ENCODE results near the gene KIF23. TPM values are rescaled to one million over a fixed set of nuclear protein-coding genes. Genes with fewer than 3 reads are reported as not detected.

KIF23 gene
- polyA plus RNA-seq, 1 of the 3 experiments (the other 2 are of a cell fraction), result 25.8 TPM

DNA sequence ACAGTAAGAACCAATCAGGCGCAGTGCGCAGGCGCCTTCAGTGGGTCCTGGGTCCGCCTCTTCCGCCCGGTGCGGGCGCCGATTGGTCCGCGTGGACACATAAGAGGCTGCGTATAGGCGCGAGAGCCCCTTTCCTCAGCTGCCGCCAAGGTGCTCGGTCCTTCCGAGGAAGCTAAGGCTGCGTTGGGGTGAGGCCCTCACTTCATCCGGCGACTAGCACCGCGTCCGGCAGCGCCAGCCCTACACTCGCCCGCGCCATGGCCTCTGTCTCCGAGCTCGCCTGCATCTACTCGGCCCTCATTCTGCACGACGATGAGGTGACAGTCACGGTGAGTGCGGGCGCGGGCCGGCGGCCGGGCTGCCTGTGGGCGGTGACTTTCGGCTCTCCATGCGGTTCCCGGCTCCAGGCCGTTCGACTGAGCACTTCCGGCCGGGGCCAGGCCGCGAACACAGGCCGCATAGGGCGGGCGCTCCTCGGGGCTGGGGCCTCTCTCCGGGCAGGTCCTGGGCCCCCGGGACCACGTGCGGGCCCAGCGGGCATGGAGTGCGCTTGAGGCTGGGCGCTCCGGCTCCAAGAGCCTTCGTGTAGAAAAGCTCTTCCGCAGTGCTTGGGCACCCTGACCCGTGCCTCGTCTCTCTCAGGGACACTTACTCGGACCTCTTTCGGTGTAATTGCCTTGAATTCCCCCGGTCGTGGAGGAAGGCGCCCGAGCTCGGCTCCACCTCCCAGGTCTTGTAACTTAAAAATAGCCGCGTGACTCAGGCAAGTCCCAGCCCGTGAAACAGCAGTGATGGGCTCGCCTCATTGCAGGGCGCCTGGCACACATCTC lies 38.8 kb downstream of the KIF23 start, which contains the start of gene RPLP1 (continued):
- no peak for TF ChIP-seq RXRA (IDR thresholded peaks at IDR 0.05; ENCODE audit: borderline replicate concordance, low read depth)
- no peak for TF ChIP-seq NFIC (IDR thresholded peaks at IDR 0.05; ENCODE audit: borderline replicate concordance)
- TF ChIP-seq FOSL2 (IDR thresholded peaks at IDR 0.05; ENCODE audit: borderline replicate concordance, low read depth), result no peak
- no peak for TF ChIP-seq JUND (IDR thresholded peaks at IDR 0.05)
- TF ChIP-seq GABPA (IDR thresholded peaks at IDR 0.05; ENCODE audit: low read depth), result peak; percentile 74
- TF ChIP-seq, protein P1, sequence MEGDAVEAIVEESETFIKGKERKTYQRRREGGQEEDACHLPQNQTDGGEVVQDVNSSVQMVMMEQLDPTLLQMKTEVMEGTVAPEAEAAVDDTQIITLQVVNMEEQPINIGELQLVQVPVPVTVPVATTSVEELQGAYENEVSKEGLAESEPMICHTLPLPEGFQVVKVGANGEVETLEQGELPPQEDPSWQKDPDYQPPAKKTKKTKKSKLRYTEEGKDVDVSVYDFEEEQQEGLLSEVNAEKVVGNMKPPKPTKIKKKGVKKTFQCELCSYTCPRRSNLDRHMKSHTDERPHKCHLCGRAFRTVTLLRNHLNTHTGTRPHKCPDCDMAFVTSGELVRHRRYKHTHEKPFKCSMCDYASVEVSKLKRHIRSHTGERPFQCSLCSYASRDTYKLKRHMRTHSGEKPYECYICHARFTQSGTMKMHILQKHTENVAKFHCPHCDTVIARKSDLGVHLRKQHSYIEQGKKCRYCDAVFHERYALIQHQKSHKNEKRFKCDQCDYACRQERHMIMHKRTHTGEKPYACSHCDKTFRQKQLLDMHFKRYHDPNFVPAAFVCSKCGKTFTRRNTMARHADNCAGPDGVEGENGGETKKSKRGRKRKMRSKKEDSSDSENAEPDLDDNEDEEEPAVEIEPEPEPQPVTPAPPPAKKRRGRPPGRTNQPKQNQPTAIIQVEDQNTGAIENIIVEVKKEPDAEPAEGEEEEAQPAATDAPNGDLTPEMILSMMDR (IDR thresholded peaks at IDR 0.05), result no peak
- TF ChIP-seq TEAD4 (IDR thresholded peaks at IDR 0.05; ENCODE audit: borderline replicate concordance, insufficient read depth), result no peak
- no peak for TF ChIP-seq RCOR1 (IDR thresholded peaks at IDR 0.05; ENCODE audit: low read length)
- peak; percentile 100 for TF ChIP-seq TAF1 (IDR thresholded peaks at IDR 0.05; ENCODE audit: borderline replicate concordance, low read depth, low read length)
- TF ChIP-seq MEF2A (IDR thresholded peaks at IDR 0.05; ENCODE audit: borderline replicate concordance, low read depth), result no peak
- 0 out of 2 replicates have a peak, but pooled peaks have one; percentile 20 for TF ChIP-seq PBX3 (IDR thresholded peaks at IDR 0.05)
- TF ChIP-seq USF1 (IDR thresholded peaks at IDR 0.05; ENCODE audit: borderline replicate concordance, low read depth), result peak; percentile 53; the same call in 1 of the 2 replicates
- no peak; the same call in 1 of the 2 replicates for TF ChIP-seq MXI1 (IDR thresholded peaks at IDR 0.05; ENCODE audit: low read depth, low read length)
- TF ChIP-seq REST (IDR thresholded peaks at IDR 0.05; ENCODE audit: low read depth, low read length), result peak; percentile 85
- no peak for TF ChIP-seq RFX5 (IDR thresholded peaks at IDR 0.05; ENCODE audit: low read length)
- peak; percentile 100 for TF ChIP-seq POLR2AphosphoS5 (IDR thresholded peaks at IDR 0.05; ENCODE audit: low read depth, low read length)
- TF ChIP-seq SMC3 (IDR thresholded peaks at IDR 0.05; ENCODE audit: low read depth, low read length), result no peak
- no peak for TF ChIP-seq FOXJ3 (CRISPR knock-in tag; IDR thresholded peaks at IDR 0.05)
- TF ChIP-seq CHD2 (IDR thresholded peaks at IDR 0.05; ENCODE audit: low read length, partially characterized antibody), result peak; percentile 59
- no peak for TF ChIP-seq EZH2phosphoT487 (IDR thresholded peaks at IDR 0.05; ENCODE audit: borderline replicate concordance, low read depth)
